Measurements from ENCODE around the gene CFC1B. TPM values are rescaled to one million over a fixed set of nuclear protein-coding genes. Genes with fewer than 3 reads are reported as not detected.
"Not testable (repeated sequence)": the region's sequence is repeated elsewhere in the genome, so short reads cannot be mapped to it uniquely, and the experiment has no call there.

CFC1B gene
- total RNA-seq, 3 donors from 2014 or later, result not detected

GRCh38 chr2:130538271-130538670 lies 17.2 kb downstream of the CFC1B start:
- intact Hi-C loops (cut with DNase I, micrococcal nuclease); H3K4me3 ChIP-seq; ATAC-seq; DNase-seq; H3K9me3 ChIP-seq; H3K4me1 ChIP-seq (ENCODE audit: low read depth); H3K36me3 ChIP-seq (ENCODE audit: low read depth): not testable (repeated sequence)

GRCh38 chr2:130542789-130543188 lies 21.8 kb downstream of the CFC1B start:
- H3K4me3 ChIP-seq; DNase-seq; intact Hi-C loops (cut with DNase I, micrococcal nuclease); H3K4me1 ChIP-seq (ENCODE audit: low read depth); H3K9me3 ChIP-seq; H3K36me3 ChIP-seq (ENCODE audit: low read depth): not testable (repeated sequence)
- ATAC-seq, result peak; percentile 31

GRCh38 chr2:130543785-130544528 lies 22.9 kb downstream of the CFC1B start:
- DNase-seq; ATAC-seq; H3K9me3 ChIP-seq; H3K4me1 ChIP-seq (ENCODE audit: low read depth); H3K36me3 ChIP-seq (ENCODE audit: low read depth); H3K4me3 ChIP-seq; intact Hi-C loops (cut with DNase I, micrococcal nuclease): not testable (repeated sequence)

GRCh38 chr2:130544978-130545377 lies 24.0 kb downstream of the CFC1B start:
- intact Hi-C loops (cut with DNase I, micrococcal nuclease); H3K9me3 ChIP-seq; H3K4me3 ChIP-seq; DNase-seq; H3K4me1 ChIP-seq (ENCODE audit: low read depth); H3K36me3 ChIP-seq (ENCODE audit: low read depth); ATAC-seq: not testable (repeated sequence)

- ATAC-seq; intact Hi-C loops (cut with DNase I, micrococcal nuclease); H3K4me1 ChIP-seq (ENCODE audit: low read depth); DNase-seq; H3K36me3 ChIP-seq (ENCODE audit: low read depth); H3K9me3 ChIP-seq; H3K4me3 ChIP-seq: not testable (repeated sequence)
Measured at GRCh38 chr2:130548418-130548817, 27.4 kb downstream of the CFC1B start.

- H3K9me3 ChIP-seq; H3K36me3 ChIP-seq (ENCODE audit: low read depth); ATAC-seq; intact Hi-C loops (cut with DNase I, micrococcal nuclease); DNase-seq; H3K4me3 ChIP-seq; H3K4me1 ChIP-seq (ENCODE audit: low read depth): not testable (repeated sequence)
Measured at GRCh38 chr2:130549475-130549874, 28.5 kb downstream of the CFC1B start.

- H3K36me3 ChIP-seq (ENCODE audit: low read depth); intact Hi-C loops (cut with DNase I, micrococcal nuclease); H3K9me3 ChIP-seq; ATAC-seq; DNase-seq; H3K4me3 ChIP-seq; H3K4me1 ChIP-seq (ENCODE audit: low read depth): not testable (repeated sequence)
Measured at GRCh38 chr2:130554178-130554577, 33.2 kb downstream of the CFC1B start.

GRCh38 chr2:130556441-130556840 lies 35.4 kb downstream of the CFC1B start:
- H3K9me3 ChIP-seq; H3K4me1 ChIP-seq (ENCODE audit: low read depth); H3K36me3 ChIP-seq (ENCODE audit: low read depth); intact Hi-C loops (cut with DNase I, micrococcal nuclease); ATAC-seq; H3K4me3 ChIP-seq; DNase-seq: not testable (repeated sequence)

GRCh38 chr2:130566165-130566564 lies 45.1 kb downstream of the CFC1B start:
- ATAC-seq, H3K4me3 ChIP-seq: not testable (repeated sequence)

GRCh38 chr2:130571929-130572328 lies 50.9 kb downstream of the CFC1B start:
- DNase-seq; intact Hi-C loops (cut with DNase I, micrococcal nuclease); ATAC-seq; H3K36me3 ChIP-seq (ENCODE audit: low read depth); H3K4me3 ChIP-seq; H3K4me1 ChIP-seq (ENCODE audit: low read depth); H3K9me3 ChIP-seq: not testable (repeated sequence)

More at GRCh38 chr2:130566165-130566564, 45.1 kb downstream of the CFC1B start:
- H3K36me3 ChIP-seq (ENCODE audit: low read depth); H3K9me3 ChIP-seq; intact Hi-C loops (cut with DNase I, micrococcal nuclease); DNase-seq; H3K4me1 ChIP-seq (ENCODE audit: low read depth): not testable (repeated sequence)

GRCh38 chr2:130574230-130574629 lies 53.2 kb downstream of the CFC1B start:
- H3K9me3 ChIP-seq; H3K4me3 ChIP-seq; ATAC-seq; DNase-seq; H3K36me3 ChIP-seq (ENCODE audit: low read depth); intact Hi-C loops (cut with DNase I, micrococcal nuclease); H3K4me1 ChIP-seq (ENCODE audit: low read depth): not testable (repeated sequence)

- not testable (repeated sequence) for H3K4me1 ChIP-seq (ENCODE audit: low read depth)
Measured at GRCh38 chr2:130576209-130576784, 55.3 kb downstream of the CFC1B start.

GRCh38 chr2:130577559-130577958 lies 56.5 kb downstream of the CFC1B start:
- intact Hi-C loops (cut with DNase I, micrococcal nuclease); H3K9me3 ChIP-seq; H3K4me3 ChIP-seq; H3K36me3 ChIP-seq (ENCODE audit: low read depth); DNase-seq; H3K4me1 ChIP-seq (ENCODE audit: low read depth): not testable (repeated sequence)
- ATAC-seq, result peak; percentile 5

More at GRCh38 chr2:130576209-130576784, 55.3 kb downstream of the CFC1B start:
- DNase-seq; intact Hi-C loops (cut with DNase I, micrococcal nuclease); H3K36me3 ChIP-seq (ENCODE audit: low read depth); H3K4me3 ChIP-seq; H3K9me3 ChIP-seq; ATAC-seq: not testable (repeated sequence)

Data from mucosa of descending colon (tissue), 3 donors.